Renal cortex interstitium (tissue), 11 donors: Measurements from ENCODE around the gene RPL11. TPM values are rescaled to one million over a fixed set of nuclear protein-coding genes. Genes with fewer than 3 reads are reported as not detected.
A peak's percentile ranks its signal among the peaks of the same experiment; 100 is the strongest.

Experiments
- DNase-seq, 11 donors: peaks; one replicate each; pipeline ENCODE4 v3.0.0-alpha.2; 2013; ENCODE audit warnings: low read depth in 9 of 11, low spot score in 4 of 11; ENCODE audit errors: extremely low read depth in 1 of 11
- polyA plus RNA-seq, 3 donors: library from polyadenylated mRNA; unstranded; fragments of 120-200 nt; gene quantifications; one replicate each; pipeline ENCODE4 v1.2.1, GENCODE V29; 2013; ENCODE audit not compliant: insufficient read length in 3 of 3

Gene RPL11
- polyA plus RNA-seq, 3 donors: 2,131 to 2,732 (median 2,597) TPM

GRCh38 chr1:23743287-23744152 lies 51.9 kb downstream of the RPL11 start, which contains the start of gene ELOA:
TSS of gene ELOA (plus strand) at chr1:23743471. CDS start at chr1:23743504, 33 bp downstream.
- peak in 9 of 11 donors; percentile 58 to 80 (median 72) for DNase-seq

DNA sequence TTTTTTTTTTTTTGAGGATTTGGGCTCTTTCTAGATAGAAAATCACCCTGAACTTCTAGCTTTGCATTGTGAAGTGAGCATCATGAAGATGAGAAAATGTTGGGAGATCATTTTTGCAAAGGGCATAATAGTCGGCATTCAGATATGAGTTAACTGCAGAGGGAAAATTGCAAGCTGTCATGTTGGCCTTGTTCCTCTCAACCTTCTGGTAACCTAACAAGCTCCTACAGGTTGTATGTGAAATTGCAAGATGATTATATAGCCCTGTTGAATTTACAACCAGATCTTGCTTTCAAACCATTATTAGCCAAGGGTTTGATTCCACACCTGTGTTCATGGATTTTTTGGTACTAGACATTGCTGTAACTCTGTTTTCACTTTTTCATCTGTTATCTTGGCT lies 53.9 kb downstream of the RPL11 start:
- no peak for DNase-seq

Other genes starting within 250 kb of the RPL11 start
- 10 to 100 TPM; 33.8 to 36.1 (median 34.8) TPM for gene ASAP3, start 207.6 kb upstream of the RPL11 start, polyA plus RNA-seq
- gene E2F2, start 160.6 kb upstream of the RPL11 start, polyA plus RNA-seq: 1 to 10 TPM; 4.6 to 5.4 (median 5.2) TPM
- 100 to 1,000 TPM; 277 to 365 (median 359) TPM for gene ID3, start 132.3 kb upstream of the RPL11 start, polyA plus RNA-seq
- gene ELOA, start 51.7 kb downstream of the RPL11 start, polyA plus RNA-seq: 10 to 100 TPM; 34.5 to 36.2 (median 35.9) TPM
- 10 to 100 TPM; 59.3 to 65.1 (median 59.9) TPM for gene PITHD1, start 86.6 kb downstream of the RPL11 start, polyA plus RNA-seq
- 10 to 100 TPM; 51.5 to 78.0 (median 75.1) TPM for gene LYPLA2, start 99.3 kb downstream of the RPL11 start, polyA plus RNA-seq
- 10 to 100 TPM; 30.7 to 40.6 (median 39.5) TPM for gene GALE, start 108.9 kb downstream of the RPL11 start, polyA plus RNA-seq
- gene HMGCL, start 133.6 kb downstream of the RPL11 start, polyA plus RNA-seq: 10 to 100 TPM; 69.2 to 72.6 (median 69.8) TPM
- 10 to 100 TPM; 37.3 to 43.1 (median 37.4) TPM for gene FUCA1, start 176.5 kb downstream of the RPL11 start, polyA plus RNA-seq
- under 1 TPM; 0.08 to 0.10 (median 0.09) TPM for gene CNR2, start 221.6 kb downstream of the RPL11 start, polyA plus RNA-seq